Lung (tissue), 12 donors: ENCODE data around the gene C12orf75. TPM values are rescaled to one million over a fixed set of nuclear protein-coding genes. Genes with fewer than 3 reads are reported as not detected.

Source experiments
- ATAC-seq: fragments of 200-7000 bp; cut with Tn5 transposase; one replicate; pipeline ENCODE4 v1.9.1; 2020; ENCODE audit warnings: moderate number of reproducible peaks; ENCODE audit not compliant: insufficient read depth, low FRiP score
- DNase-seq, 3 donors: peaks; one replicate each; pipeline ENCODE4 v3.0.0-alpha.2; 2013 to 2017
- H3K27ac ChIP-seq, 2 donors: one replicate each; pipeline ENCODE4 v1.5.1; 2013; ENCODE audit warnings: mild to moderate bottlenecking in 2 of 2, moderate library complexity in 2 of 2, control low read depth in 1 of 2, inconsistent platforms in 1 of 2, low read depth in 1 of 2, low read length in 1 of 2
- H3K27me3 ChIP-seq, 3 donors: one replicate each; pipeline ENCODE4 v1.5.1; 2013; ENCODE audit warnings: low read length in 2 of 3; ENCODE audit not compliant: control insufficient read depth in 3 of 3, insufficient read depth in 3 of 3
- H3K36me3 ChIP-seq, 4 donors: one replicate each; pipeline ENCODE4 v1.5.1; 2013; ENCODE audit warnings: low read length in 4 of 4, mild to moderate bottlenecking in 1 of 4, moderate library complexity in 1 of 4; ENCODE audit not compliant: control insufficient read depth in 4 of 4, insufficient read depth in 4 of 4
- H3K4me1 ChIP-seq, 5 donors: one replicate each; pipeline ENCODE4 v1.5.1; 2013; ENCODE audit warnings: low read length in 5 of 5, mild to moderate bottlenecking in 2 of 5, moderate library complexity in 1 of 5; ENCODE audit not compliant: control insufficient read depth in 5 of 5, insufficient read depth in 5 of 5
- H3K4me3 ChIP-seq: one replicate; pipeline ENCODE4 v1.5.1; 2013; ENCODE audit warnings: mild to moderate bottlenecking, control low read depth, moderate library complexity
- H3K9ac ChIP-seq, 2 donors: one replicate each; pipeline ENCODE4 v1.5.1; 2013; ENCODE audit warnings: low read length in 2 of 2, control low read depth in 1 of 2; ENCODE audit not compliant: insufficient read depth in 1 of 2
- H3K9me3 ChIP-seq, 4 donors: one replicate each; pipeline ENCODE4 v1.5.1; 2013; ENCODE audit warnings: low read length in 3 of 4, mild to moderate bottlenecking in 1 of 4, moderate library complexity in 1 of 4; ENCODE audit not compliant: control insufficient read depth in 4 of 4, insufficient read depth in 3 of 4
- WGBS, 2 donors: extraction: QIAGEN DNeasy Blood & Tissue Kit; methylation state at CpG; one replicate each; pipeline ENCODE4 v1.1.7; 2013; 5-methylcytosine and 5-hydroxymethylcytosine counted together
- polyA plus RNA-seq, 2 donors: library from polyadenylated mRNA; stranded (reverse); fragments of 200-250 nt; gene quantifications; one replicate each; pipeline ENCODE4 v1.2.1, GENCODE V29; 2013
- total RNA-seq, 2 donors: library from RNA; depleted of rRNA in 1 of 2; stranded (reverse); fragments of >200 nt in 1 of 2; gene quantifications; one replicate each; pipeline ENCODE4 v1.2.1, GENCODE V29; 2014 to 2021
- TF ChIP-seq, protein P1 (sequence below): IDR thresholded peaks from 2 replicates; pipeline ENCODE4 v1.5.1; 2012; ENCODE audit warnings: mild to moderate bottlenecking; ENCODE audit errors: control extremely low read depth, extremely low read depth
- donor health status: control.
- donor health status: control.
- donor health status: Bipolar disorder and iron deficiency.
- donor health status: healthy.
- donor health status: DM: yes; HTN: yes; CAD: no.

Gene C12orf75
- total and polyA plus RNA-seq, 4 donors, result 7.0 to 26.7 (median 17.2) TPM

- WGBS, 2 donors, result 93% methylated on average over 7 of the region's 7 CpGs
- H3K36me3 ChIP-seq, result no peaks in the 10 kb centered on the region
- DNase-seq, result no peak
Measured at GRCh38 chr12:105406497-105406896, 76.0 kb downstream of the C12orf75 start.

GRCh38 chr12:105409279-105409678 is 78.8 kb downstream of the C12orf75 start:
- ATAC-seq, result no peak
- TF ChIP-seq, protein P1, sequence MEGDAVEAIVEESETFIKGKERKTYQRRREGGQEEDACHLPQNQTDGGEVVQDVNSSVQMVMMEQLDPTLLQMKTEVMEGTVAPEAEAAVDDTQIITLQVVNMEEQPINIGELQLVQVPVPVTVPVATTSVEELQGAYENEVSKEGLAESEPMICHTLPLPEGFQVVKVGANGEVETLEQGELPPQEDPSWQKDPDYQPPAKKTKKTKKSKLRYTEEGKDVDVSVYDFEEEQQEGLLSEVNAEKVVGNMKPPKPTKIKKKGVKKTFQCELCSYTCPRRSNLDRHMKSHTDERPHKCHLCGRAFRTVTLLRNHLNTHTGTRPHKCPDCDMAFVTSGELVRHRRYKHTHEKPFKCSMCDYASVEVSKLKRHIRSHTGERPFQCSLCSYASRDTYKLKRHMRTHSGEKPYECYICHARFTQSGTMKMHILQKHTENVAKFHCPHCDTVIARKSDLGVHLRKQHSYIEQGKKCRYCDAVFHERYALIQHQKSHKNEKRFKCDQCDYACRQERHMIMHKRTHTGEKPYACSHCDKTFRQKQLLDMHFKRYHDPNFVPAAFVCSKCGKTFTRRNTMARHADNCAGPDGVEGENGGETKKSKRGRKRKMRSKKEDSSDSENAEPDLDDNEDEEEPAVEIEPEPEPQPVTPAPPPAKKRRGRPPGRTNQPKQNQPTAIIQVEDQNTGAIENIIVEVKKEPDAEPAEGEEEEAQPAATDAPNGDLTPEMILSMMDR, result no peak
- Histone ChIP-seq H3K9ac (no peak overlapping the region), H3K4me1 (peaks cover 5 to 20% (median 9%) of the 10 kb centered on the region in 5 donors), H3K4me3 (no peak overlapping the region), H3K36me3 (no peaks in the 10 kb centered on the region), H3K27me3 (no peaks in the 10 kb centered on the region), H3K27ac (no peak overlapping the region), H3K9me3 (no peaks in the 10 kb centered on the region)
- DNase-seq, result no peak
- WGBS, 2 donors, result 77 to 85% methylated on average over 5 of the region's 5 CpGs

More at GRCh38 chr12:105406497-105406896, 76.0 kb downstream of the C12orf75 start:
- no peak for ATAC-seq
- Histone ChIP-seq H3K4me1 (peaks cover 5 to 20% (median 9%) of the 10 kb centered on the region in 5 donors), H3K27me3 (no peaks in the 10 kb centered on the region), H3K9ac (no peak overlapping the region), H3K9me3 (no peaks in the 10 kb centered on the region), H3K4me3 (no peak overlapping the region), H3K27ac (no peak overlapping the region)
- TF ChIP-seq, protein P1, result no peak

DNA sequence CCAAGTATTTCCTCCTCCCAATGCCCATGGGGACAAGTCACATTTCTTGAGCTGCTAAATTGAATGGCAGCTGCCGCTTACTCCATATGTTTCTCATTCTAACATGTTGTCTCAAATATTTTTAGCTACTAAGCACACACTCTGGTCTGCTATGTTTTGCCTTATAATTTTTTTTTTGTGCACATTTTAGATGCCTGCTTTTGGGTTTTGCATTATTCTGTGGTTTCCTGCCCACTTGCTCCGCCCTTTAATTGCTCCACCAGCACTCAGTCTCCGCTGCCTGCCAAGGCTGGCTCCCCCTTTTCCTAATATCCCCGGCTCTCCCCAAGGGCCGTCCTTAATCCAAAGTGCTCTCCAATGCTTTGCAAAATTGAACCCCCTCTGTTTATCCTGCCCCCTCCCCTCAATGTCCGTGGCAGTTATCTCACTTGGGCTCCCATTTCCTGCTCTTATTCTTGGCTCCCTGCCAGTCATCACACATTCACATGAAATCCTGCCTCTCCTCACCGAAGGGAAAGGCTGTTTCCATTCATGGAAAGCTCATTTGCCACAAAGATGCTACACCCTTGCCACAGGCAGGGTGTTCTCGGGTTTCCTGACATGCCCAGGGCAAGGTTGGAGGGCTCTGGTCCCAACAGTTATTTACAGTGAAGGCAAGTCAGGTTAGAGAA is 79.4 kb downstream of the C12orf75 start:
- no peaks in the 10 kb centered on the region for H3K27me3 ChIP-seq
- TF ChIP-seq, protein P1, result no peak
- ATAC-seq, result no peak
- no peaks in the 10 kb centered on the region for H3K9me3 ChIP-seq
- peak; percentile 81 to 95 (median 93) for DNase-seq
- no peaks in the 10 kb centered on the region for H3K36me3 ChIP-seq
- H3K4me1 ChIP-seq, result peaks cover 5 to 20% (median 9%) of the 10 kb centered on the region in 5 donors
- no peak overlapping the region for H3K4me3 ChIP-seq
- H3K27ac ChIP-seq, result no peak overlapping the region
- WGBS, 2 donors, result 1 to 4% methylated on average over 8 of the region's 8 CpGs
- H3K9ac ChIP-seq, result no peak overlapping the region
